Peyer's patch (tissue), 4 donors: ENCODE results near the gene SCUBE1.

Source experiments
- CTCF ChIP-seq, 6 experiments: fragments of 450-650 bp in 4 of 6; fragments of 200-600 bp in 2 of 6; sonication (generic) in 1 of 6; IDR thresholded peaks; one replicate each; pipeline ENCODE4 v1.5.1; 2017 to 2019; ENCODE audit warnings: antibody characterized with exemption in 6 of 6, mild to moderate bottlenecking in 3 of 6, moderate library complexity in 1 of 6
- POLR2A ChIP-seq, 2 donors: fragments of 450-650 bp; IDR thresholded peaks; one replicate each; pipeline ENCODE4 v1.5.1; 2017; ENCODE audit warnings: antibody characterized with exemption in 2 of 2, mild to moderate bottlenecking in 2 of 2, moderate library complexity in 2 of 2

GRCh38 chr22:43363315-43364168, 20.4 kb upstream of the SCUBE1 start:
- TF ChIP-seq CTCF (IDR thresholded peaks at IDR 0.05): no peak
- no peak for TF ChIP-seq POLR2A (IDR thresholded peaks at IDR 0.05)
